HS-27A (cell line): ENCODE measurements around the gene MIA.
"Not testable (repeated sequence)": the region's sequence is repeated elsewhere in the genome, so short reads cannot be mapped to it uniquely, and the experiment has no call there.

Experiments used
- DNase-seq: peaks from one replicate; pipeline ENCODE4 v3.0.0-alpha.2; 2012; ENCODE audit warnings: low read depth, missing footprints

The MIA gene

GRCh38 chr19:40774916-40775631, at the start of gene MIA:
MIA (plus strand) TSS chr19:40775521; CDS start chr19:40775543, 22 bp downstream.
- no peak for DNase-seq

GRCh38 chr19:40726279-40726678, 49.0 kb upstream of the MIA start:
- no peak for DNase-seq

- DNase-seq, result not testable (repeated sequence)
Measured at GRCh38 chr19:40730065-40730464, 45.3 kb upstream of the MIA start.

- DNase-seq, result not testable (repeated sequence)
Measured at GRCh38 chr19:40732304-40732703, 43.0 kb upstream of the MIA start.

- DNase-seq, result no peak
Measured at GRCh38 chr19:40733149-40733548, 42.2 kb upstream of the MIA start.

GRCh38 chr19:40735013-40735771, 40.1 kb upstream of the MIA start:
- DNase-seq, result no peak

GRCh38 chr19:40736661-40737060, 38.7 kb upstream of the MIA start:
- DNase-seq, result no peak

GRCh38 chr19:40737102-40737644, 38.1 kb upstream of the MIA start:
- DNase-seq, result no peak

- no peak for DNase-seq
Measured at GRCh38 chr19:40739030-40739839, 36.1 kb upstream of the MIA start.

- DNase-seq, result no peak
Measured at GRCh38 chr19:40739871-40740703, 35.2 kb upstream of the MIA start.

GRCh38 chr19:40740747-40741146, 34.6 kb upstream of the MIA start:
- no peak for DNase-seq

- DNase-seq, result no peak
Measured at GRCh38 chr19:40741527-40742390, 33.6 kb upstream of the MIA start.

GRCh38 chr19:40742477-40742876, 32.8 kb upstream of the MIA start:
- DNase-seq, result no peak

GRCh38 chr19:40742886-40743285, 32.4 kb upstream of the MIA start:
- DNase-seq, result no peak

- DNase-seq, result no peak
Measured at GRCh38 chr19:40743926-40744325, 31.4 kb upstream of the MIA start.

GRCh38 chr19:40744554-40745401, 30.5 kb upstream of the MIA start:
- DNase-seq, result no peak

- DNase-seq, result no peak
Measured at GRCh38 chr19:40745402-40745780, 29.9 kb upstream of the MIA start.

- DNase-seq, result no peak
Measured at GRCh38 chr19:40747536-40747935, 27.8 kb upstream of the MIA start.

GRCh38 chr19:40750058-40750873, 25.1 kb upstream of the MIA start, which contains the start of gene ACTMAP:
ACTMAP (minus strand) TSS chr19:40750477; CDS start chr19:40749803, 674 bp downstream.
- DNase-seq, result peak; percentile 100
